ENCODE measurements around the gene F13A1. TPM values are rescaled to one million over a fixed set of nuclear protein-coding genes. Genes with fewer than 3 reads are reported as not detected.

F13A1 gene
- polyA plus RNA-seq, 1 of the 3 experiments (the other 2 are of a cell fraction): not detected

DNA sequence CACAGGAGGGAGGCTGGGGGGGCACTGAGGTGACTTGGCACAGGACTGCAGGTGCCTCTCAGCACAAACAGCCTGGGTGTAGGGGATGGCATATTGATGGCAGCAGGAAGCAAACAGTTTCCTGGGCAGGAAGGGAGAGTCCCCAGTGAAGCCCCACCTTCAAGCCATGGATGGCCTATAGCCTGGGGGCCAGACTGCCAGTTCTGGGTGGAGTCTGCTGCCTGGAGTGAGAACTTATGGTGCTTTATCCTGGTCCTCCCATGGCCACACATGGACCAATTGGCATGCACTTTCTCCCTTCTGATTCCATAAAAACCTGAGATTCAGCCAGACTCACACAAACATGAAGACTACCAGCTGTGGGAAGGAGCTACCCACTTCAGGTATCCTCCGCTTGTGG lies 198.5 kb downstream of the F13A1 start:
- no peaks in the 10 kb centered on the region for H3K79me2 ChIP-seq (ENCODE audit: insufficient read depth)
- H2AFZ ChIP-seq (ENCODE audit: low read depth): no peak overlapping the region
- no peaks in the 10 kb centered on the region for H3K9me2 ChIP-seq
- 0% methylated on average over 1 of the region's 1 CpG for WGBS (ENCODE audit: low lambda C conversion rate)
- TF ChIP-seq SMC3 (IDR thresholded peaks at IDR 0.05; ENCODE audit: low read depth, low read length) (no peak), MXI1 (IDR thresholded peaks at IDR 0.05; ENCODE audit: low read depth, low read length) (no peak), TEAD4 (IDR thresholded peaks at IDR 0.05; ENCODE audit: borderline replicate concordance, insufficient read depth) (no peak), RAD21 (IDR thresholded peaks at IDR 0.05; ENCODE audit: low read length) (no peak), SIN3A (IDR thresholded peaks at IDR 0.05; ENCODE audit: borderline replicate concordance, low read depth, low read length) (no peak), POLR2AphosphoS5 (IDR thresholded peaks at IDR 0.05; ENCODE audit: low read depth, low read length) (no peak), YY1 (IDR thresholded peaks at IDR 0.05; ENCODE audit: low read depth) (no peak), RXRA (IDR thresholded peaks at IDR 0.05; ENCODE audit: borderline replicate concordance, low read depth) (no peak), MEF2A (IDR thresholded peaks at IDR 0.05; ENCODE audit: borderline replicate concordance, low read depth) (no peak), RCOR1 (IDR thresholded peaks at IDR 0.05; ENCODE audit: low read length) (no peak)
- TF ChIP-seq, protein P1, sequence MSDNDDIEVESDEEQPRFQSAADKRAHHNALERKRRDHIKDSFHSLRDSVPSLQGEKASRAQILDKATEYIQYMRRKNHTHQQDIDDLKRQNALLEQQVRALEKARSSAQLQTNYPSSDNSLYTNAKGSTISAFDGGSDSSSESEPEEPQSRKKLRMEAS (IDR thresholded peaks at IDR 0.05; ENCODE audit: low read depth): no peak
- H3K4me1 ChIP-seq (ENCODE audit: control insufficient read depth in 1 of 2, insufficient read depth in 2 of 2, low read depth in 1 of 2, low read length in 1 of 2): no peaks in the 10 kb centered on the region
- H4K20me1 ChIP-seq (ENCODE audit: insufficient read depth): no peaks in the 10 kb centered on the region
- no peaks in the 10 kb centered on the region for H3F3A ChIP-seq (replicated peaks; ENCODE audit: insufficient read depth)
- H3K27ac ChIP-seq (ENCODE audit: low read depth in 2 of 2, low read length in 1 of 2): no peak overlapping the region
- H3K27me3 ChIP-seq (ENCODE audit: insufficient read depth): no peaks in the 10 kb centered on the region
- H3K9me3 ChIP-seq: no peaks in the 10 kb centered on the region
- ChIA-PET CTCF (no interaction called here), POLR2A (no interaction called here)
- no peak overlapping the region for H3K4me2 ChIP-seq
- H3K9ac ChIP-seq: no peak overlapping the region
- H3K4me3 ChIP-seq (ENCODE audit: low read depth in 2 of 2, low read length in 1 of 2): no peak overlapping the region
- H3K36me3 ChIP-seq (replicated peaks in 1 of 2; ENCODE audit: control insufficient read depth in 1 of 2, insufficient read depth in 2 of 2, low read length in 1 of 2): no peaks in the 10 kb centered on the region
- no peak for DNase-seq

DNA sequence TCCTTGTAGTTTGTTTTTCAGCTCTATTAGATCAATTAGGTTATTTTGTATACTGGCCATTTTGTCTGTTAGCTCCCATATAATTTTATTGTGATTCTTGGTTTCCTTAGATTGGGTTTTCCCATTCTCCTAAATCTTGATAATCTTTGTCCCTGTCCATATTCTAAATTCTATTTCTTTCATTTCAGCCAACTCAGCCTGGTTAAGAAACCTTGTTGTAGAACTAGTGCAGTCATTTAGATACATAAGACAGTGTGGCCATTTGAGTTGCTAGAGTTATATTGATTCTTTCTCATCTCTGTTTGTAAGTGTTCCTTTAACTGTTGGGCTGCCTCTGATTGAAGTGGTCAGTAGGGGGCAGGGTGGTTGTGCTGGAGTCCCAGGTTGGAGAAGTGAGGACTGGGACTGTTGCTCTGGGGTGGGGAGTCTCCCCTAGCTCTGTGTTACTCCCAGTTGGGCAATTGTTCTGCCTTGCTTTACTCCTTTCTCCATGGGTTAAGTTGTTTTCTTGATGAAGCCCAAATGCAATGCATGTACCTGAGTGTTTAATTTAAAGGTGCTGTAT lies 214.9 kb downstream of the F13A1 start:
- Histone ChIP-seq H3K4me3 (ENCODE audit: low read depth in 2 of 2, low read length in 1 of 2) (no peak overlapping the region), H3F3A (replicated peaks; ENCODE audit: insufficient read depth) (no peaks in the 10 kb centered on the region), H3K27ac (ENCODE audit: low read depth in 2 of 2, low read length in 1 of 2) (no peak overlapping the region), H3K4me2 (no peak overlapping the region), H3K9me2 (no peaks in the 10 kb centered on the region), H3K4me1 (ENCODE audit: control insufficient read depth in 1 of 2, insufficient read depth in 2 of 2, low read depth in 1 of 2, low read length in 1 of 2) (no peaks in the 10 kb centered on the region), H4K20me1 (ENCODE audit: insufficient read depth) (no peaks in the 10 kb centered on the region), H3K36me3 (replicated peaks in 1 of 2; ENCODE audit: control insufficient read depth in 1 of 2, insufficient read depth in 2 of 2, low read length in 1 of 2) (no peaks in the 10 kb centered on the region), H3K27me3 (ENCODE audit: insufficient read depth) (no peaks in the 10 kb centered on the region), H3K9me3 (0 out of 2 replicates have a peak, but pooled peaks cover 3% of the 10 kb centered on the region), H3K9ac (no peak overlapping the region), H3K79me2 (ENCODE audit: insufficient read depth) (no peaks in the 10 kb centered on the region), H2AFZ (ENCODE audit: low read depth) (no peak overlapping the region)
- DNase-seq: no peak
- ChIA-PET POLR2A (no interaction called here), CTCF (no interaction called here)
- TF ChIP-seq, protein P2, sequence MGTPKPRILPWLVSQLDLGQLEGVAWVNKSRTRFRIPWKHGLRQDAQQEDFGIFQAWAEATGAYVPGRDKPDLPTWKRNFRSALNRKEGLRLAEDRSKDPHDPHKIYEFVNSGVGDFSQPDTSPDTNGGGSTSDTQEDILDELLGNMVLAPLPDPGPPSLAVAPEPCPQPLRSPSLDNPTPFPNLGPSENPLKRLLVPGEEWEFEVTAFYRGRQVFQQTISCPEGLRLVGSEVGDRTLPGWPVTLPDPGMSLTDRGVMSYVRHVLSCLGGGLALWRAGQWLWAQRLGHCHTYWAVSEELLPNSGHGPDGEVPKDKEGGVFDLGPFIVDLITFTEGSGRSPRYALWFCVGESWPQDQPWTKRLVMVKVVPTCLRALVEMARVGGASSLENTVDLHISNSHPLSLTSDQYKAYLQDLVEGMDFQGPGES (IDR thresholded peaks at IDR 0.05; ENCODE audit: low read depth, low read length): no peak
- TF ChIP-seq RAD21 (IDR thresholded peaks at IDR 0.05; ENCODE audit: low read length) (no peak), CHD2 (IDR thresholded peaks at IDR 0.05; ENCODE audit: low read length, partially characterized antibody) (no peak), EP300 (IDR thresholded peaks at IDR 0.05; ENCODE audit: borderline replicate concordance in 1 of 2, low read depth in 1 of 2, low read length in 1 of 2) (no peak), RFX5 (IDR thresholded peaks at IDR 0.05; ENCODE audit: low read length) (no peak)
- TF ChIP-seq, protein P3, sequence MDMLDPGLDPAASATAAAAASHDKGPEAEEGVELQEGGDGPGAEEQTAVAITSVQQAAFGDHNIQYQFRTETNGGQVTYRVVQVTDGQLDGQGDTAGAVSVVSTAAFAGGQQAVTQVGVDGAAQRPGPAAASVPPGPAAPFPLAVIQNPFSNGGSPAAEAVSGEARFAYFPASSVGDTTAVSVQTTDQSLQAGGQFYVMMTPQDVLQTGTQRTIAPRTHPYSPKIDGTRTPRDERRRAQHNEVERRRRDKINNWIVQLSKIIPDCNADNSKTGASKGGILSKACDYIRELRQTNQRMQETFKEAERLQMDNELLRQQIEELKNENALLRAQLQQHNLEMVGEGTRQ (IDR thresholded peaks at IDR 0.05; ENCODE audit: borderline replicate concordance, low read depth, low read length): no peak

Small RNAs within 50 kb of the gene (small RNA-seq; reads per million reads assigned to genes)
- gene MIR7853: 0 to 0.10 (median 0) reads per million in 7 experiments

All from SK-N-SH (cell line).